ENCODE results near the gene LCN12.

The LCN12 gene

GRCh38 chr9:136951541-136952320 is at the start of gene LCN12:
LCN12 (plus strand) TSS chr9:136952273; CDS start chr9:136952328, 55 bp downstream.
- no peak for DNase-seq (ENCODE audit: low spot score)

- DNase-seq (ENCODE audit: low spot score) = no peak
These were observed 49.0 kb upstream of the LCN12 start for GRCh38 chr9:136903041-136903554.

- no peak for DNase-seq (ENCODE audit: low spot score)
These were observed 45.8 kb upstream of the LCN12 start for GRCh38 chr9:136906266-136906665.

- DNase-seq (ENCODE audit: low spot score) = no peak
These were observed 44.8 kb upstream of the LCN12 start for GRCh38 chr9:136907011-136907914.

GRCh38 chr9:136910197-136910900 is 41.7 kb upstream of the LCN12 start:
- DNase-seq (ENCODE audit: low spot score) = no peak

- DNase-seq (ENCODE audit: low spot score) = no peak
These were observed 41.2 kb upstream of the LCN12 start for GRCh38 chr9:136910901-136911245.

- DNase-seq (ENCODE audit: low spot score) = no peak
These were observed 38.2 kb upstream of the LCN12 start for GRCh38 chr9:136913701-136914438.

- no peak for DNase-seq (ENCODE audit: low spot score)
These were observed 36.3 kb upstream of the LCN12 start for GRCh38 chr9:136915632-136916329.

GRCh38 chr9:136916330-136917184 is 35.5 kb upstream of the LCN12 start:
- DNase-seq (ENCODE audit: low spot score) = no peak

- DNase-seq (ENCODE audit: low spot score) = no peak
These were observed 34.2 kb upstream of the LCN12 start for GRCh38 chr9:136917902-136918301.

- no peak for DNase-seq (ENCODE audit: low spot score)
These were observed 32.0 kb upstream of the LCN12 start for GRCh38 chr9:136920069-136920468.

- no peak for DNase-seq (ENCODE audit: low spot score)
These were observed 31.3 kb upstream of the LCN12 start for GRCh38 chr9:136920734-136921231.

GRCh38 chr9:136921307-136921706 is 30.8 kb upstream of the LCN12 start:
- DNase-seq (ENCODE audit: low spot score) = no peak

GRCh38 chr9:136921718-136922117 is 30.4 kb upstream of the LCN12 start:
- DNase-seq (ENCODE audit: low spot score) = no peak

GRCh38 chr9:136922540-136922939 is 29.5 kb upstream of the LCN12 start:
- no peak for DNase-seq (ENCODE audit: low spot score)

GRCh38 chr9:136923881-136924280 is 28.2 kb upstream of the LCN12 start:
- DNase-seq (ENCODE audit: low spot score) = peak; percentile 67

GRCh38 chr9:136925414-136926153 is 26.5 kb upstream of the LCN12 start:
- DNase-seq (ENCODE audit: low spot score) = no peak

- no peak for DNase-seq (ENCODE audit: low spot score)
These were observed 25.8 kb upstream of the LCN12 start for GRCh38 chr9:136926154-136926704.

- DNase-seq (ENCODE audit: low spot score) = no peak
These were observed 25.3 kb upstream of the LCN12 start for GRCh38 chr9:136926749-136927148.

Measured in kidney tubule cell (primary cell).